AG09309 (cell line): ENCODE data around the gene RABL2B.

Source experiments
- DNase-seq: peaks from one replicate; pipeline ENCODE4 v3.0.0-alpha.2; 2010; ENCODE audit warnings: low read depth
- H3K4me3 ChIP-seq: 2 replicates; pipeline ENCODE4 v1.5.1; 2011; ENCODE audit warnings: mild to moderate bottlenecking, low read depth, low read length, moderate library complexity; ENCODE audit not compliant: control insufficient read depth
- TF ChIP-seq, protein P1 (sequence below): IDR thresholded peaks from 2 replicates; pipeline ENCODE4 v1.5.1; 2011; ENCODE audit warnings: mild to moderate bottlenecking, low read depth, low read length, inconsistent platforms; ENCODE audit not compliant: insufficient read depth, control insufficient read depth; ENCODE audit errors: missing control alignments

Gene RABL2B

DNA sequence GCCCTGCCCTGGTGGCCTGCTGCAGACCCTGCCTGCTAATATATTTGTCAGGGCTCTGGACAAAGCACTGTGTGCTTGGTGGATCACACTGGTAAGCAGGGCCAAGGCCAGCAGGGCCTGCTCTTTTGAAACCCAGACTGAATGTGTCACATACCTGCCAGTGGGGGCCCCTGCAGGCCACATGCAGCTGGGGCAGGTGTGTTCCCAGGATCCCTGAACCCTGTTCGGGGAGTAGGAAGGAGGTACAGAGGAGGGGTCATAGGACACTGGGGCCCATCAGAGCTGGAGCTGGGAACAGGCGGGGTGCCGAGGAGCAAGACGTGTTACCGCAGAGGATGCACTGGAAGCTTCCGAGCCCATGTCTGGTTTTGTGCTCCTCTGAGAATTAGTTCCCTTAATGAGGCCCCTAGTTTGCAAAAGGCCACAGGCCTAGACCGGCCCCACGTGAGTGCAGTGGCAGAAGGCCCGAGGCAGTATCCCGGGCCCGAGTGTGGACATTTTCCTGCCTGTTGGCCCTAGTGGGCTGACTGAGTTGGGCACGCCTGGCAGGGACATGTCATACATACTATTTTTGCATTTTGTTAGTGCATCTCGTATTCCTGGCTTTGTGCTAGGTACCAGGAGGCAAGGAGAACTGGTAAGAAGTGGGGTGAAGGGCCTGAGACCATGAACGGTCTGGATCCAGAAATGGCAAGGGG lies 56.6 kb downstream of the RABL2B start:
- TF ChIP-seq, protein P1, sequence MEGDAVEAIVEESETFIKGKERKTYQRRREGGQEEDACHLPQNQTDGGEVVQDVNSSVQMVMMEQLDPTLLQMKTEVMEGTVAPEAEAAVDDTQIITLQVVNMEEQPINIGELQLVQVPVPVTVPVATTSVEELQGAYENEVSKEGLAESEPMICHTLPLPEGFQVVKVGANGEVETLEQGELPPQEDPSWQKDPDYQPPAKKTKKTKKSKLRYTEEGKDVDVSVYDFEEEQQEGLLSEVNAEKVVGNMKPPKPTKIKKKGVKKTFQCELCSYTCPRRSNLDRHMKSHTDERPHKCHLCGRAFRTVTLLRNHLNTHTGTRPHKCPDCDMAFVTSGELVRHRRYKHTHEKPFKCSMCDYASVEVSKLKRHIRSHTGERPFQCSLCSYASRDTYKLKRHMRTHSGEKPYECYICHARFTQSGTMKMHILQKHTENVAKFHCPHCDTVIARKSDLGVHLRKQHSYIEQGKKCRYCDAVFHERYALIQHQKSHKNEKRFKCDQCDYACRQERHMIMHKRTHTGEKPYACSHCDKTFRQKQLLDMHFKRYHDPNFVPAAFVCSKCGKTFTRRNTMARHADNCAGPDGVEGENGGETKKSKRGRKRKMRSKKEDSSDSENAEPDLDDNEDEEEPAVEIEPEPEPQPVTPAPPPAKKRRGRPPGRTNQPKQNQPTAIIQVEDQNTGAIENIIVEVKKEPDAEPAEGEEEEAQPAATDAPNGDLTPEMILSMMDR: no peak
- no peak overlapping the region for H3K4me3 ChIP-seq
- DNase-seq: no peak

GRCh38 chr22:50725597-50725996 lies 57.8 kb downstream of the RABL2B start:
- DNase-seq: no peak
- TF ChIP-seq, protein P1: no peak
- H3K4me3 ChIP-seq: no peak overlapping the region

- no peak overlapping the region for H3K4me3 ChIP-seq
- DNase-seq: no peak
These were observed 58.8 kb downstream of the RABL2B start for GRCh38 chr22:50724616-50725015.

DNA sequence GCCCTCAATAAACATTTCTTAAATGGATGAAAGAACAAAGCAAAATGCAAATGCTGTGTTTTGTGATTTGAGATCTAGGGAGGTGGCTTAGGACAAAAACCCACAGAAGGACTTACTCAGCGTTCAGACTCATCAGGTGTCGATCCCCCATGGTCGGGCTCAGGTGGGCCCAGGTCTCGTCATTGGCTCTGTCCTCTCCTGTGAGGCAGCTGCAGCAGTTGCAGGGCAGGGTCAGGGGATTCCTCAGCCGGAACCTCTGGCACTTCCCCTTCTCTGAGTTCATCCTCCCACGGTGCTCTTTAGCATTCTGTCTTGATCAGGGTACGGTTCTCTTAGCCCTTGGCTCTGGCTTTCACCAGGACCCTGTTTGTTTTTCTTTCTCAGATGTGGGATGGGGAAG lies 59.4 kb downstream of the RABL2B start:
- no peak overlapping the region for H3K4me3 ChIP-seq
- TF ChIP-seq, protein P1: no peak
- DNase-seq: no peak

More at GRCh38 chr22:50724616-50725015, 58.8 kb downstream of the RABL2B start:
- TF ChIP-seq, protein P1: no peak

GRCh38 chr22:50722716-50723428 lies 60.6 kb downstream of the RABL2B start:
- H3K4me3 ChIP-seq: no peak overlapping the region
- no peak for DNase-seq
- TF ChIP-seq, protein P1: no peak

GRCh38 chr22:50722048-50722701 lies 61.3 kb downstream of the RABL2B start:
- DNase-seq: no peak
- TF ChIP-seq, protein P1: no peak
- no peak overlapping the region for H3K4me3 ChIP-seq
